Measurements from ENCODE around the gene UPK3BL2.
"Not testable (repeated sequence)": the region's sequence is repeated elsewhere in the genome, so short reads cannot be mapped to it uniquely, and the experiment has no call there.

Gene UPK3BL2

DNA sequence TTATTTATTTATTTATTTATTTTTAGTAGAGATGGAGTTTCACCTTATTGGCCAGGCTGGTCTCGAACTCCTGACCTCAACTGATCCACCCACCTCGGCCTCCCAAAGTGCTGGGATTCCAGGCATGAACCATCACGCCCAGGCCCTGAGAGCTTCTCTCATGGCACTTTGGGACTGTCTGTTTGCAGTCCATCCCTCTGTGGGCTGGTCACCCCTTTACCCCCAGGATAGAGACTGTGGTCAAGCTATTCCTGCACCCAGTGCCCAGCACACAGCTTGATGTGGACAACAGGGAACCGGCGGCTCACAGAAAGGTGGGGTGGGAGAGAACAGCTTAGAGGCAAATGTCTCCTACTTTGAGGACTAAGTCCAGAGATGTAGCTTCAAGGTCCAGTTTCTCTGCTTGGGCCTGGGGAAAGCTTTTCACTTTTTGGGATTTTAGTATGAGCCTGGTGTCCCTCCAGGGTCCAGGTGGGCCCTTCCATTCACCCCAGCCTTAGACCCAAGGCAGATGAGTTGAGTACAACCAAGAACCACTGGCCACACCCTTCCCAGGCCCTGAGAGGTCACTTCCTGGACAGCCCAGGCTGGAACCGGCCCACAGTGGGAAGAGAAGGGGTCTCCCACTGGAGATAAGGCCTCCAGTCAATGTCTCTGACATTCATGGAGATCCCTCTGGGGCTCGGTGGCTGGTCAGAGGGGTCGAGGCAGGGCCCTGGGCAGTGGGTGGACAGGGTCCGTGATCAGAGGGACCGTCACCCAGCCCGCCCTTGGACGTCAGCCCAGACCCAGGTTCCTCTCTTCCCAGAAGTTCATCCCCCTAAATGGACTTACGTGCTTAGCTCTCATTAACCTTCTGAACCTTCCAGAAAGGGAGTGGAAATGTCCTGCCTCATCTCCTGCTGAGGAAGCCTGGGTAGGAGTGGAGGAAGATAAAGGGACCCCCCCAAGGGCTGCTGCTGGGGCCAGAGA lies 15.4 kb downstream of the UPK3BL2 start:
- H3K27ac ChIP-seq (ENCODE audit: low read depth, low read length); H3K9me3 ChIP-seq (ENCODE audit: control insufficient read depth in 5 of 5, low read length in 5 of 5); H3K9ac ChIP-seq (ENCODE audit: low read length in 5 of 5); H3K4me1 ChIP-seq (ENCODE audit: control insufficient read depth in 5 of 5, insufficient read depth in 5 of 5, low read length in 5 of 5); H3K4me3 ChIP-seq (ENCODE audit: low read depth in 1 of 5, low read length in 5 of 5); H3K27me3 ChIP-seq (ENCODE audit: control insufficient read depth in 5 of 5, insufficient read depth in 4 of 5, low read length in 5 of 5); H3K36me3 ChIP-seq (ENCODE audit: control insufficient read depth in 5 of 5, insufficient read depth in 5 of 5, low read length in 5 of 5): not testable (repeated sequence)

- not testable (repeated sequence) for H3K27ac ChIP-seq (ENCODE audit: low read depth, low read length); H3K9ac ChIP-seq (ENCODE audit: low read length in 5 of 5); H3K4me3 ChIP-seq (ENCODE audit: low read depth in 1 of 5, low read length in 5 of 5); H3K27me3 ChIP-seq (ENCODE audit: control insufficient read depth in 5 of 5, insufficient read depth in 4 of 5, low read length in 5 of 5); H3K36me3 ChIP-seq (ENCODE audit: control insufficient read depth in 5 of 5, insufficient read depth in 5 of 5, low read length in 5 of 5); H3K9me3 ChIP-seq (ENCODE audit: control insufficient read depth in 5 of 5, low read length in 5 of 5); H3K4me1 ChIP-seq (ENCODE audit: control insufficient read depth in 5 of 5, insufficient read depth in 5 of 5, low read length in 5 of 5)
These were observed 16.3 kb downstream of the UPK3BL2 start for GRCh38 chr7:102527182-102527581.

GRCh38 chr7:102524803-102525202 lies 18.7 kb downstream of the UPK3BL2 start:
- not testable (repeated sequence) for H3K9me3 ChIP-seq (ENCODE audit: control insufficient read depth in 5 of 5, low read length in 5 of 5); H3K27me3 ChIP-seq (ENCODE audit: control insufficient read depth in 5 of 5, insufficient read depth in 4 of 5, low read length in 5 of 5); H3K27ac ChIP-seq (ENCODE audit: low read depth, low read length); H3K4me1 ChIP-seq (ENCODE audit: control insufficient read depth in 5 of 5, insufficient read depth in 5 of 5, low read length in 5 of 5); H3K9ac ChIP-seq (ENCODE audit: low read length in 5 of 5); H3K36me3 ChIP-seq (ENCODE audit: control insufficient read depth in 5 of 5, insufficient read depth in 5 of 5, low read length in 5 of 5); H3K4me3 ChIP-seq (ENCODE audit: low read depth in 1 of 5, low read length in 5 of 5)

- not testable (repeated sequence) for H3K4me3 ChIP-seq (ENCODE audit: low read depth in 1 of 5, low read length in 5 of 5); H3K9me3 ChIP-seq (ENCODE audit: control insufficient read depth in 5 of 5, low read length in 5 of 5); H3K27me3 ChIP-seq (ENCODE audit: control insufficient read depth in 5 of 5, insufficient read depth in 4 of 5, low read length in 5 of 5); H3K4me1 ChIP-seq (ENCODE audit: control insufficient read depth in 5 of 5, insufficient read depth in 5 of 5, low read length in 5 of 5); H3K36me3 ChIP-seq (ENCODE audit: control insufficient read depth in 5 of 5, insufficient read depth in 5 of 5, low read length in 5 of 5); H3K9ac ChIP-seq (ENCODE audit: low read length in 5 of 5); H3K27ac ChIP-seq (ENCODE audit: low read depth, low read length)
These were observed 22.7 kb downstream of the UPK3BL2 start for GRCh38 chr7:102520797-102521196.

DNA sequence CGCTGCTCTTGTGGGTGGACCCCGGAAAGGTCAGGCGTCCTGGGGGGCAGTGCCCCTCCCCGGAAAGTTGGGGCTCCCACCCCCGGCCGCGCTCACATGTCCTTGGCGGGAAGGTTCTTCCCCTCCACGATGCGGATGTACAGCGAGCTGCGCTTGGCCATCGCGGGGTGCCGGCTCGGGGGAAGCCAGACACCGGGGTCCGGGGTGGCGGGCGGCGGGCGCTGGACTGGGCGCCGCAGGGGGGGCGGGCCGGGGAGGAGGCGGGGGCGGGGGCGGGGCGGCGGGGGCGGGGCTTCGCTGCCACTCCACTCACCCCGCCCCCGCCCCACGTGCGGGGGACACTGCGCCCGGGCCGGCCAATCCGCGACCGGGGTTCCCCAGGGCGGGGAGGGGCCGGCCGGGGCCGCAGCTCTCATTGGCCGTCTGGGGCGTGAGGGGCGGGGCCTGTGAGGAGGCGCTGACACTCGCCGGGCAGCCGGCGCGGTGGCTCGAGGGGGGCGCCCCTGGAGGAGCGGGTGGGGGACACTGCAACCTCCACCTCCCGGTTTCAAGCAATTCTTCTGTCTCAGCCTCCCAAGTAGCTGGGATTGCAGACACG lies 25.8 kb downstream of the UPK3BL2 start, which contains the start of gene RASA4B:
Gene RASA4B, minus strand, starts transcription at position 228 of the 598 bp plus-strand sequence. Its CDS starts 67 bp downstream, at position 161.
- not testable (repeated sequence) for H3K4me3 ChIP-seq (ENCODE audit: low read depth in 1 of 5, low read length in 5 of 5); H3K36me3 ChIP-seq (ENCODE audit: control insufficient read depth in 5 of 5, insufficient read depth in 5 of 5, low read length in 5 of 5); H3K27me3 ChIP-seq (ENCODE audit: control insufficient read depth in 5 of 5, insufficient read depth in 4 of 5, low read length in 5 of 5); H3K4me1 ChIP-seq (ENCODE audit: control insufficient read depth in 5 of 5, insufficient read depth in 5 of 5, low read length in 5 of 5); H3K9me3 ChIP-seq (ENCODE audit: control insufficient read depth in 5 of 5, low read length in 5 of 5); H3K9ac ChIP-seq (ENCODE audit: low read length in 5 of 5); H3K27ac ChIP-seq (ENCODE audit: low read depth, low read length)

DNA sequence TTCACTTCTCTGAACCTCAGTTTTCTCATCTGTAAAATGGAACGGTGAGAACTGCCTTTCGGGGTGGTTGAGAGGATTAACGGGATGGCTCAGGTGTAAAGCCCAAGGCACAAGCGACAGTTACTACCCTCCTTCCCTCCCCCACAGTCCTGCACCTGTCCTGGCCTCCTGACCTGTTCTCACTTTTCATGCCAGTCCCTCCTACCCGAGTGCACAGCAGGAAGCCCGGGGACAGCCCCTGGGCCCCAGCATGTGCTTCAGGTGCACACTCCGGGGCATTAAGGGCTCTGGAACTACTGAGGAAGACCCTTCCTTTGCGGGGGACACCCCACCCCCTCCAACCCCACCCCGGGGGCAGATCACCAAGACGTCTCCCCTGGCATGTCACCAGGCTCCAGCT lies 26.5 kb downstream of the UPK3BL2 start:
- not testable (repeated sequence) for H3K27me3 ChIP-seq (ENCODE audit: control insufficient read depth in 5 of 5, insufficient read depth in 4 of 5, low read length in 5 of 5); H3K4me1 ChIP-seq (ENCODE audit: control insufficient read depth in 5 of 5, insufficient read depth in 5 of 5, low read length in 5 of 5)

DNA sequence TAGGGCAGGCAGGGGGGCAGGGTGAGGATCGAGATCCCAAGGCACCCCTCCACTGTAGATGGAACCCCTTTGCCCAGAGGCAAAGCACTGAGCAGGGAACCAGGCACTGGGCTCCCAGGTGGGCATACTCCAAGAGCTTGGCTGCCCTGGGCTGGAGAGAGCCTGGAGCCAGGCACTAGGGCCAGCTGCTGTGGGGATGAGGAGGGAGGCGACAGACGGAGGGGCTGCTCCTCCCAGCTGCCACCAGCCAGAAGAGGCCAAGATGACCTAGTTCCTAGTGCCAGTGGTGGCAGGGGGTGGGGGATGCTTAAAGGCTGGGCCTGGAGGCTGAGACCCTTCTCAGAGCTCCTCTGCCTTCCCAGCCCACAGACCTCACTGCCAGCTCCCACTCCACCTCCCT lies 27.6 kb downstream of the UPK3BL2 start:
- H3K4me3 ChIP-seq (ENCODE audit: low read depth in 1 of 5, low read length in 5 of 5); H3K4me1 ChIP-seq (ENCODE audit: control insufficient read depth in 5 of 5, insufficient read depth in 5 of 5, low read length in 5 of 5); H3K9ac ChIP-seq (ENCODE audit: low read length in 5 of 5); H3K27ac ChIP-seq (ENCODE audit: low read depth, low read length); H3K36me3 ChIP-seq (ENCODE audit: control insufficient read depth in 5 of 5, insufficient read depth in 5 of 5, low read length in 5 of 5); H3K27me3 ChIP-seq (ENCODE audit: control insufficient read depth in 5 of 5, insufficient read depth in 4 of 5, low read length in 5 of 5); H3K9me3 ChIP-seq (ENCODE audit: control insufficient read depth in 5 of 5, low read length in 5 of 5): not testable (repeated sequence)

More for the DNA sequence above, 26.5 kb downstream of the UPK3BL2 start:
- not testable (repeated sequence) for H3K4me3 ChIP-seq (ENCODE audit: low read depth in 1 of 5, low read length in 5 of 5); H3K36me3 ChIP-seq (ENCODE audit: control insufficient read depth in 5 of 5, insufficient read depth in 5 of 5, low read length in 5 of 5); H3K27ac ChIP-seq (ENCODE audit: low read depth, low read length); H3K9me3 ChIP-seq (ENCODE audit: control insufficient read depth in 5 of 5, low read length in 5 of 5); H3K9ac ChIP-seq (ENCODE audit: low read length in 5 of 5)

GRCh38 chr7:102514881-102515721 lies 28.4 kb downstream of the UPK3BL2 start:
- H3K4me1 ChIP-seq (ENCODE audit: control insufficient read depth in 5 of 5, insufficient read depth in 5 of 5, low read length in 5 of 5); H3K36me3 ChIP-seq (ENCODE audit: control insufficient read depth in 5 of 5, insufficient read depth in 5 of 5, low read length in 5 of 5); H3K4me3 ChIP-seq (ENCODE audit: low read depth in 1 of 5, low read length in 5 of 5); H3K9ac ChIP-seq (ENCODE audit: low read length in 5 of 5); H3K27ac ChIP-seq (ENCODE audit: low read depth, low read length); H3K27me3 ChIP-seq (ENCODE audit: control insufficient read depth in 5 of 5, insufficient read depth in 4 of 5, low read length in 5 of 5); H3K9me3 ChIP-seq (ENCODE audit: control insufficient read depth in 5 of 5, low read length in 5 of 5): not testable (repeated sequence)

GRCh38 chr7:102512642-102513221 lies 30.8 kb downstream of the UPK3BL2 start:
- H3K9ac ChIP-seq (ENCODE audit: low read length in 5 of 5); H3K36me3 ChIP-seq (ENCODE audit: control insufficient read depth in 5 of 5, insufficient read depth in 5 of 5, low read length in 5 of 5); H3K27ac ChIP-seq (ENCODE audit: low read depth, low read length); H3K4me3 ChIP-seq (ENCODE audit: low read depth in 1 of 5, low read length in 5 of 5); H3K9me3 ChIP-seq (ENCODE audit: control insufficient read depth in 5 of 5, low read length in 5 of 5); H3K4me1 ChIP-seq (ENCODE audit: control insufficient read depth in 5 of 5, insufficient read depth in 5 of 5, low read length in 5 of 5); H3K27me3 ChIP-seq (ENCODE audit: control insufficient read depth in 5 of 5, insufficient read depth in 4 of 5, low read length in 5 of 5): not testable (repeated sequence)

Measured in subcutaneous abdominal adipose tissue (tissue), 5 donors.